T-helper 1 cell treated with Interleukin-12 subunit alpha and Interleukin-12 subunit beta and Interleukin-4 antibody, amounts not matched to agents 30 μg/mL and 1 μg/mL, for 36 hours (primary cell): ENCODE results near the gene GRB10.
"Not testable (repeated sequence)": the region's sequence is repeated elsewhere in the genome, so short reads cannot be mapped to it uniquely, and the experiment has no call there.

Experiments used
- H3K27ac Mint-ChIP-seq: one replicate; pipeline ENCODE4 v1.8.0; 2021; ENCODE audit warnings: mild to moderate bottlenecking, mixed read lengths
- H3K27me3 Mint-ChIP-seq: one replicate; pipeline ENCODE4 v1.8.0; 2021; ENCODE audit warnings: low read depth, mixed read lengths
- H3K36me3 Mint-ChIP-seq: one replicate; pipeline ENCODE4 v1.8.0; 2021; ENCODE audit warnings: low read depth, mixed read lengths
- H3K4me1 Mint-ChIP-seq: one replicate; pipeline ENCODE4 v1.8.0; 2021; ENCODE audit warnings: low read depth, mixed read lengths
- H3K4me3 Mint-ChIP-seq: one replicate; pipeline ENCODE4 v1.8.0; 2021; ENCODE audit warnings: mild to moderate bottlenecking, moderate library complexity, mixed read lengths
- H3K9me3 Mint-ChIP-seq: one replicate; pipeline ENCODE4 v1.8.0; 2021; ENCODE audit warnings: mixed read lengths

Gene GRB10

GRCh38 chr7:50553973-50554372, 228.7 kb downstream of the GRB10 start:
- Mint-ChIP-seq H3K4me1 (no peaks in the 10 kb centered on the region), H3K27me3 (peaks cover 41% of the 10 kb centered on the region), H3K36me3 (no peaks in the 10 kb centered on the region), H3K27ac (no peak overlapping the region), H3K9me3 (no peaks in the 10 kb centered on the region), H3K4me3 (no peak overlapping the region)

- Mint-ChIP-seq H3K27me3 (peaks cover 37% of the 10 kb centered on the region), H3K9me3 (no peaks in the 10 kb centered on the region), H3K4me1 (peaks cover 3% of the 10 kb centered on the region), H3K4me3 (no peak overlapping the region), H3K36me3 (no peaks in the 10 kb centered on the region), H3K27ac (no peak overlapping the region)
These were observed 229.8 kb downstream of the GRB10 start for GRCh38 chr7:50552921-50553320.

- Mint-ChIP-seq H3K4me3 (no peak overlapping the region), H3K27me3 (peaks cover 35% of the 10 kb centered on the region), H3K27ac (no peak overlapping the region), H3K9me3 (no peaks in the 10 kb centered on the region), H3K4me1 (peaks cover 4% of the 10 kb centered on the region), H3K36me3 (no peaks in the 10 kb centered on the region)
These were observed 230.6 kb downstream of the GRB10 start for GRCh38 chr7:50552139-50552538.

GRCh38 chr7:50545613-50546012, 237.1 kb downstream of the GRB10 start:
- not testable (repeated sequence) for H3K9me3 Mint-ChIP-seq, H3K4me1 Mint-ChIP-seq, H3K27ac Mint-ChIP-seq, H3K4me3 Mint-ChIP-seq, H3K36me3 Mint-ChIP-seq
- peaks cover 17% of the 10 kb centered on the region for H3K27me3 Mint-ChIP-seq

GRCh38 chr7:50544992-50545391, 237.7 kb downstream of the GRB10 start:
- H3K4me1 Mint-ChIP-seq: peaks cover 4% of the 10 kb centered on the region
- H3K4me3 Mint-ChIP-seq: no peak overlapping the region
- no peak overlapping the region for H3K27ac Mint-ChIP-seq
- H3K36me3 Mint-ChIP-seq: no peaks in the 10 kb centered on the region
- H3K27me3 Mint-ChIP-seq: peaks cover 13% of the 10 kb centered on the region
- no peaks in the 10 kb centered on the region for H3K9me3 Mint-ChIP-seq

- Mint-ChIP-seq H3K27me3 (peaks cover 13% of the 10 kb centered on the region), H3K36me3 (no peaks in the 10 kb centered on the region), H3K9me3 (no peaks in the 10 kb centered on the region), H3K4me1 (peaks cover 4% of the 10 kb centered on the region), H3K4me3 (no peak overlapping the region), H3K27ac (no peak overlapping the region)
These were observed 238.8 kb downstream of the GRB10 start for GRCh38 chr7:50543776-50544442.

- Mint-ChIP-seq H3K4me1 (no peaks in the 10 kb centered on the region), H3K36me3 (no peaks in the 10 kb centered on the region), H3K27ac (no peak overlapping the region), H3K27me3 (peaks cover 5% of the 10 kb centered on the region), H3K4me3 (no peak overlapping the region), H3K9me3 (no peaks in the 10 kb centered on the region)
These were observed 240.6 kb downstream of the GRB10 start for GRCh38 chr7:50542132-50542531.

- Mint-ChIP-seq H3K9me3 (no peaks in the 10 kb centered on the region), H3K27me3 (peaks cover 5% of the 10 kb centered on the region), H3K27ac (no peak overlapping the region), H3K4me3 (no peak overlapping the region), H3K36me3 (no peaks in the 10 kb centered on the region), H3K4me1 (no peaks in the 10 kb centered on the region)
These were observed 241.7 kb downstream of the GRB10 start for GRCh38 chr7:50540785-50541579.
